Endothelial cell of umbilical vein (primary cell): ENCODE results near the gene HEXIM2. TPM values are rescaled to one million over a fixed set of nuclear protein-coding genes. Genes with fewer than 3 reads are reported as not detected.

Experiments used
- BruUV-seq: library from RNA; stranded (reverse); fragments of 400-500 nt; replicated peaks from 2 replicates; lab custom pipeline; 2021; lab: Mats Ljungman, UMichigan
- CTCF ChIA-PET: fragments of 300-600, 350-600 bp; sonication (Branson Sonifier 250); formaldehyde crosslinking; loops from one replicate; lab custom pipeline; 2021; ENCODE audit warnings: antibody characterized with exemption, inconsistent platforms; lab: Charles Lee
- POLR2A ChIA-PET: fragments of 300-600, 350-600 bp; sonication (Branson Sonifier 250); formaldehyde crosslinking; loops from one replicate; lab custom pipeline; 2021; ENCODE audit warnings: antibody characterized with exemption, inconsistent platforms; lab: Charles Lee
- DNase-seq: peaks from one replicate; pipeline ENCODE4 v3.0.0-alpha.2; 2011; ENCODE audit warnings: low read depth, low spot score
- FAIRE-seq: peaks from 2 replicates; lab custom pipeline; 2011; peaks lifted over from hg19 to GRCh38; lab: Jason Lieb, UNC
- H2AFZ ChIP-seq: 2 replicates; pipeline ENCODE4 v1.6.0; 2012; ENCODE audit warnings: low read depth, low read length, control low read depth, inconsistent platforms
- H3K27ac ChIP-seq: 2 replicates; pipeline ENCODE4 v1.5.1; 2011; ENCODE audit warnings: low read depth, mild to moderate bottlenecking, control low read depth, low read length, moderate library complexity; ENCODE audit not compliant: insufficient read depth
- H3K27me3 ChIP-seq, 2 experiments: 2 replicates each; pipeline versions ENCODE4 v1.6.0 to v1.6.1; 2011; ENCODE audit warnings: low read length in 2 of 2, mixed read lengths in 1 of 2; ENCODE audit not compliant: control insufficient read depth in 2 of 2, insufficient read depth in 2 of 2
- H3K36me3 ChIP-seq, 2 experiments: 2 replicates in 1 of 2; 3 replicates in 1 of 2; pipeline ENCODE4 v1.5.1; 2011; ENCODE audit warnings: low read length in 2 of 2, mild to moderate bottlenecking in 1 of 2, moderate library complexity in 1 of 2; ENCODE audit not compliant: control insufficient read depth in 2 of 2, insufficient read depth in 2 of 2; ENCODE audit errors: extremely low read depth in 1 of 2
- H3K4me1 ChIP-seq: 3 replicates; pipeline ENCODE4 v1.5.1; 2011; ENCODE audit warnings: mild to moderate bottlenecking, low read length; ENCODE audit not compliant: control insufficient read depth, insufficient read depth; ENCODE audit errors: extremely low read depth
- H3K4me2 ChIP-seq: 2 replicates; pipeline ENCODE4 v1.6.1; 2011; ENCODE audit warnings: low read length, control low read depth, mixed read lengths; ENCODE audit not compliant: insufficient read depth
- H3K4me3 ChIP-seq, 3 experiments: fragments of 200-600 bp in 1 of 3; sonication (generic), shearing (Covaris generic) in 1 of 3; replicated peaks in 1 of 3; 2 replicates each; pipeline ENCODE4 v1.5.1; 2011 to 2016; ENCODE audit warnings: control low read depth in 3 of 3, low read length in 3 of 3, mild to moderate bottlenecking in 2 of 3, inconsistent platforms in 1 of 3, low read depth in 1 of 3, moderate library complexity in 1 of 3; ENCODE audit not compliant: insufficient read depth in 1 of 3
- H3K79me2 ChIP-seq: 2 replicates; pipeline ENCODE4 v1.6.0; 2012; ENCODE audit warnings: low read length, inconsistent platforms; ENCODE audit not compliant: control insufficient read depth, insufficient read depth
- H3K9ac ChIP-seq: replicated peaks from 2 replicates; pipeline ENCODE3; 2011; ENCODE audit warnings: low read length, control low read depth; ENCODE audit not compliant: insufficient read depth; ENCODE audit errors: extremely low read depth
- H3K9me1 ChIP-seq: replicated peaks from 3 replicates; pipeline ENCODE4 v1.6.0; 2011; ENCODE audit warnings: mild to moderate bottlenecking, low read length; ENCODE audit not compliant: control insufficient read depth, insufficient read depth; ENCODE audit errors: extremely low read depth
- H3K9me3 ChIP-seq: replicated peaks from 2 replicates; pipeline ENCODE4 v1.5.1; 2012; ENCODE audit warnings: low read length, inconsistent platforms; ENCODE audit not compliant: control insufficient read depth, insufficient read depth
- H4K20me1 ChIP-seq: replicated peaks from 2 replicates; pipeline ENCODE3; 2011; ENCODE audit warnings: mild to moderate bottlenecking, low read length; ENCODE audit not compliant: control insufficient read depth, insufficient read depth; ENCODE audit errors: extremely low read depth
- CTCF ChIP-seq, 2 donors: IDR thresholded peaks; 1 replicate in 1 of 2; 2 replicates in 1 of 2; pipeline ENCODE4 v1.5.1; 2011; ENCODE audit warnings: low read length in 2 of 2, mild to moderate bottlenecking in 2 of 2, moderate library complexity in 2 of 2, control low read depth in 1 of 2, inconsistent platforms in 1 of 2, low read depth in 1 of 2; ENCODE audit not compliant: insufficient read depth in 1 of 2; ENCODE audit errors: extremely low read depth in 1 of 2
- EZH2 ChIP-seq: IDR thresholded peaks from 2 replicates; pipeline ENCODE4 v1.6.1; 2012; ENCODE audit warnings: borderline replicate concordance, low read depth, mild to moderate bottlenecking, moderate library complexity, low read length, inconsistent platforms; ENCODE audit not compliant: severe bottlenecking
- FOS ChIP-seq: IDR thresholded peaks from 2 replicates; pipeline ENCODE4 v1.6.1; 2011; ENCODE audit warnings: mild to moderate bottlenecking, low read length, moderate library complexity, borderline replicate concordance; ENCODE audit not compliant: insufficient read depth
- GATA2 ChIP-seq: IDR thresholded peaks from 2 replicates; pipeline ENCODE4 v1.7.0; 2011; ENCODE audit warnings: low read depth, mild to moderate bottlenecking, moderate library complexity, mixed read lengths, low read length; ENCODE audit not compliant: insufficient read length, insufficient read depth
- JUN ChIP-seq: IDR thresholded peaks from 2 replicates; pipeline ENCODE4 v1.6.1; 2011; ENCODE audit warnings: borderline replicate concordance, low read depth; ENCODE audit not compliant: insufficient read length, insufficient read depth
- MAX ChIP-seq: IDR thresholded peaks from 2 replicates; pipeline ENCODE4 v1.6.1; 2011; ENCODE audit not compliant: insufficient read depth, insufficient read length
- MYC ChIP-seq: IDR thresholded peaks from one replicate; pipeline ENCODE4 v1.6.1; 2011; ENCODE audit warnings: mild to moderate bottlenecking, low read depth, low read length
- POLR2A ChIP-seq: IDR thresholded peaks from 2 replicates; pipeline ENCODE4 v1.6.1; 2012; ENCODE audit warnings: low read depth, mild to moderate bottlenecking, control low read depth, low read length
- POLR2AphosphoS5 ChIP-seq: IDR thresholded peaks from 2 replicates; pipeline ENCODE4 v1.6.1; 2012; ENCODE audit warnings: low read depth, mild to moderate bottlenecking, control low read depth, low read length, moderate library complexity; ENCODE audit not compliant: insufficient read depth
- dilution Hi-C: fragments of 300-500 bp; cut with MboI; formaldehyde crosslinking; loops from one replicate; pipeline ENCODE4 v1.15.0; 2019; ENCODE audit warnings: low sequenced_read_pairs; ENCODE audit not compliant: extremely low pct_ligation_motif_present
- intact Hi-C: fragments of 100-400 bp; cut with micrococcal nuclease; formaldehyde crosslinking; loops from one replicate; pipeline ENCODE4 v1.10.0; 2022
- polyA plus RNA-seq, 4 experiments: library from polyadenylated mRNA; depleted of rRNA in 3 of 4; stranded (reverse) in 3 of 4; unstranded in 1 of 4; fragments of >200 nt; gene quantifications; 2 replicates each; pipeline versions ENCODE4 v1.2.1 to v1.2.3, GENCODE V29; 2011 to 2012; ENCODE audit warnings: missing spikeins in 1 of 4
- total RNA-seq: library from RNA; stranded (reverse); gene quantifications from 2 replicates; pipeline ENCODE4 v1.2.3, GENCODE V29; 2021

HEXIM2 gene
- total and polyA plus RNA-seq, 2 donors (not counting 3 experiments of a cell fraction or from before 2014, with no cell fraction given) = 2.9 to 3.8 TPM

GRCh38 chr17:45115015-45115625, 46.6 kb upstream of the HEXIM2 start:
- no TSS peak for BruUV-seq
- no peaks in the 10 kb centered on the region for H3K9me1 ChIP-seq
- intact Hi-C loops (no loop called here), dilution Hi-C loops (no loop called here)
- no peaks in the 10 kb centered on the region for H3K4me1 ChIP-seq
- H3K27me3 ChIP-seq = no peaks in the 10 kb centered on the region
- H3K27ac ChIP-seq = no peak overlapping the region
- H3K4me3 ChIP-seq = no peak overlapping the region
- POLR2A ChIA-PET = no interaction called here
- H4K20me1 ChIP-seq = no peaks in the 10 kb centered on the region
- no peak overlapping the region for H3K9ac ChIP-seq
- TF ChIP-seq POLR2A (no peak), MYC (no peak), POLR2AphosphoS5 (no peak), EZH2 (no peak), JUN (no peak), CTCF (IDR thresholded peaks at IDR 0.05; ENCODE audit: extremely low read depth in 1 of 2, insufficient read depth in 1 of 2, low read depth in 1 of 2, low read length in 2 of 2) (no peak), GATA2 (no peak), MAX (no peak), FOS (no peak)
- no peaks in the 10 kb centered on the region for H3K79me2 ChIP-seq
- H3K36me3 ChIP-seq = peaks cover 0 to 2% of the 10 kb centered on the region in 2 experiments
- no peak for FAIRE-seq
- CTCF ChIA-PET = interaction anchor here (6.9 kb wide), 1 partner anchor 20 kb away, joined by 34 read pairs; the partner anchor contains the start of gene ACBD4
- no peak overlapping the region for H2AFZ ChIP-seq
- no peak overlapping the region for H3K4me2 ChIP-seq
- no peaks in the 10 kb centered on the region for H3K9me3 ChIP-seq
- DNase-seq = no peak
